Adrenal gland (tissue), 5 donors: ENCODE results near the gene THSD4.

Source experiments
- CTCF ChIP-seq, 6 experiments: fragments of 450-650 bp in 4 of 6; fragments of 200-600 bp in 2 of 6; sonication (generic) in 1 of 6; IDR thresholded peaks; 1 replicate in 5 of 6; 2 replicates in 1 of 6; pipeline versions ENCODE4 v1.5.1 to v1.8.0; 2016 to 2021; ENCODE audit warnings: antibody characterized with exemption in 6 of 6, mild to moderate bottlenecking in 2 of 6, moderate library complexity in 1 of 6
- POLR2A ChIP-seq, 2 donors: fragments of 450-650 bp; IDR thresholded peaks; one replicate each; pipeline ENCODE4 v1.6.1; 2017; ENCODE audit warnings: antibody characterized with exemption in 2 of 2, mild to moderate bottlenecking in 2 of 2, moderate library complexity in 1 of 2
- donor health status: DM: no; HTN: no; CAD: no.

GRCh38 chr15:71707230-71708050, 592.2 kb downstream of the THSD4 start:
- no peak for TF ChIP-seq CTCF (IDR thresholded peaks at IDR 0.05)
- no peak for TF ChIP-seq POLR2A (IDR thresholded peaks at IDR 0.05)
